Naive B cell (primary cell): Measurements from ENCODE around the gene DPP6. TPM values are rescaled to one million over a fixed set of nuclear protein-coding genes. Genes with fewer than 3 reads are reported as not detected.
"Not testable (repeated sequence)": the region's sequence is repeated elsewhere in the genome, so short reads cannot be mapped to it uniquely, and the experiment has no call there.

Experiments used
- ATAC-seq, 2 donors: fragments of 150-1000 bp; cut with Tn5 transposase; 2 replicates each; pipeline ENCODE4 v1.10.0; 2021; ENCODE audit warnings: low read depth in 2 of 2, mild to moderate bottlenecking in 2 of 2, moderate library complexity in 2 of 2
- DNase-seq: peaks from one replicate; pipeline ENCODE4 v3.0.0; 2022
- H3K27ac Mint-ChIP-seq, 6 donors: one replicate each; pipeline ENCODE4 v1.8.0; 2020 to 2022; ENCODE audit warnings: mild to moderate bottlenecking in 6 of 6, mixed read lengths in 6 of 6, moderate library complexity in 5 of 6, inconsistent platforms in 2 of 6
- H3K27me3 Mint-ChIP-seq, 3 donors: one replicate each; pipeline ENCODE4 v1.8.0; 2021 to 2022; ENCODE audit warnings: mixed read lengths in 3 of 3, mild to moderate bottlenecking in 1 of 3
- H3K36me3 Mint-ChIP-seq, 2 donors: one replicate each; pipeline ENCODE4 v1.8.0; 2020 to 2022; ENCODE audit warnings: mixed read lengths in 2 of 2, inconsistent platforms in 1 of 2, mild to moderate bottlenecking in 1 of 2
- H3K4me1 Mint-ChIP-seq, 3 donors: one replicate each; pipeline ENCODE4 v1.8.0; 2020 to 2022; ENCODE audit warnings: mixed read lengths in 3 of 3, inconsistent platforms in 1 of 3, mild to moderate bottlenecking in 1 of 3, moderate library complexity in 1 of 3
- H3K4me3 Mint-ChIP-seq, 8 donors: one replicate each; pipeline ENCODE4 v1.8.0; 2020 to 2022; ENCODE audit warnings: mild to moderate bottlenecking in 8 of 8, mixed read lengths in 8 of 8, moderate library complexity in 8 of 8, inconsistent platforms in 2 of 8
- H3K9me3 Mint-ChIP-seq, 7 donors: one replicate each; pipeline ENCODE4 v1.8.0; 2020 to 2022; ENCODE audit warnings: mixed read lengths in 7 of 7, mild to moderate bottlenecking in 5 of 7, inconsistent platforms in 2 of 7, moderate library complexity in 1 of 7
- polyA plus RNA-seq, 6 donors: library from polyadenylated mRNA; unstranded; fragments of 300-500 nt; fragmentation: Illumina TruSeq; gene quantifications; one replicate each; pipeline ENCODE4 v1.2.3, GENCODE V29; 2021; ENCODE audit warnings: low read depth in 6 of 6

The DPP6 gene
- polyA plus RNA-seq, 6 donors from 2014 or later: not detected

DNA sequence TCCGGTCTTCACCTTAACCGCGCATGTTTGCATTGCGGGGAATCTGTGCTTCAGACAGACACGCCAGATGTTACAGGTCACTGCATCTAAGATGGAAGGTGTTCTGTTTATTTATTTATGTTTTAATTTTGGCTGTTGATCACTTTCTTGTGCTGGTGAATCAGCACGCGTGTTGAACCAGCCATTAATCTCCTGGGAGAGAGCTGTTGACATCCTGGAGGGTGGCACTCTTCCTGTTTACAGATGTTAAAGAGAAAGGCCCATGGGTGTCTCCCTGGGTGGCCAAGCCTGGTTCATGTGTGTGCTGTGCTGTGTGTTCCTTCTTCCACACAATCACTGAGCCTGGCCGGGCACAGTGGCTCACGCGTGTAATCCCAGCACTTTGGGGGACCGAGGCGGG lies 595.4 kb downstream of the DPP6 start:
- ATAC-seq: no peak
- Mint-ChIP-seq H3K27ac (no peak overlapping the region), H3K4me3 (no peak overlapping the region)

DNA sequence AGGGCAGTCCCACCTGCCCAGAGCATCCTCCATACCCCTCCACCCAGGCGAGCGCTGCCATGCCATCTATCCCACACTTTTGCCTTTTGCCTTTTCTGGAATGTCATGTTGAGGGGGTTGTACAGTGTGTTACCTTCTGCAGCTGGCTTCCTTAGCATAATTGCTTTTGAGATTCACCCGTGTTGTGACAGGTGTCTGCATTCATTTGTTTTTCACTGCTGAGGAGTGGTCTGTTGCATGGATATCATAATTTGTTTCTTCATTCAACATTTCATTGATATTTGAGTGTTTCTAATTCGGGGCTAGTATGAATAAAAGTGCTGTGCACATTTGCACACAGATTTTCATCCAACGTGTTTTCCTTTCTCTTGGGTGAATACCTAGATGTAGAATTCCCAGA lies 596.8 kb downstream of the DPP6 start:
- Mint-ChIP-seq H3K4me3 (no peak overlapping the region), H3K27me3 (no peaks in the 10 kb centered on the region)

More for the DNA sequence above, 595.4 kb downstream of the DPP6 start:
- no peaks in the 10 kb centered on the region for H3K27me3 Mint-ChIP-seq
- H3K9me3 Mint-ChIP-seq: peaks cover 2 to 18% (median 12%) of the 10 kb centered on the region in 7 donors
- no peak for DNase-seq
- no peaks in the 10 kb centered on the region for H3K36me3 Mint-ChIP-seq
- no peaks in the 10 kb centered on the region for H3K4me1 Mint-ChIP-seq

DNA sequence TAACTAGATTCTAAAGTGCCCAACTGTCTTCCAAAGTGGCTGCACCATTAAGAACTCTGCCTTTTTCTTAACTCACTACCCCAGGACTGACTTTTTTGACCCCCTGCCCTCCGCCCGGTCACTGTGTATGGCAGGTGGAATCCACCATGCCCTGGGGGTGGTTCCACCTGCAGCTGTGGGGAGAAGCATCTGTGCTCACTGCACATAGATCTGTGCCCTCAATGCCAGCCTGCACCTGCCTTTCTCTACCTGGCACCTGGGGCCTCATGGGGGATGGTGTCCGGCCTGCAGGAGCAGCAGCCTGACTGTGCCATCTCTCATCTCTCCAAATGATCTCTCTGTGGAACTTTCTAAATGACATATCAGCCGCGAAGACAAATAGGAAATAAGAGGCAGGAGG lies 597.2 kb downstream of the DPP6 start:
- Mint-ChIP-seq H3K36me3 (no peaks in the 10 kb centered on the region), H3K9me3 (peaks cover 2 to 18% (median 10%) of the 10 kb centered on the region in 7 donors), H3K4me3 (peak overlapping the region in 1 of 8 donors; percentile 42), H3K27ac (no peak overlapping the region), H3K27me3 (no peaks in the 10 kb centered on the region), H3K4me1 (no peaks in the 10 kb centered on the region)
- ATAC-seq: no peak
- no peak for DNase-seq

More for the DNA sequence above, 596.8 kb downstream of the DPP6 start:
- Mint-ChIP-seq H3K36me3 (no peaks in the 10 kb centered on the region), H3K9me3 (peaks cover 2 to 19% (median 12%) of the 10 kb centered on the region in 7 donors), H3K4me1 (no peaks in the 10 kb centered on the region), H3K27ac (no peak overlapping the region)
- ATAC-seq: no peak
- DNase-seq: no peak

DNA sequence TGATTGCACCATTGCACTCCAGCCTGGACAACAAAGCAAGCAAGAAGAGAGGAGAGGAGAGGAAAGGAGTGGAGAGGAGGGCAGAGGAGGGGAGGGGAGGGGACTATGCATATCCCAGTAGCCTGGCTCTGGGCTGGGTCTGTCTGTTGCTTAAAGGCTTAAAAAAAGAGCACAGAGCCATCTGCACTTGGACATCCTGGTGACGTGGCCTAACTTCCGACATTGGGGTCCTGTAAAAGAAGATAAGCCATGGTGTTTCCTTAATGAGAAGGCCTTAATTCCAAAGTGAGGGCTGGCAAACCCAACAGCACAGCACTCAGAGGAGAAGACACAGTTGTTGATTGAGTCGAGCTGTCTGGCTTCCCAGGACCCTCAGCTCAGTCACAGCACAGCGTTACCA lies 598.1 kb downstream of the DPP6 start:
- Mint-ChIP-seq H3K4me1 (no peaks in the 10 kb centered on the region), H3K9me3 (peaks cover 2 to 16% (median 10%) of the 10 kb centered on the region in 7 donors), H3K27ac (no peak overlapping the region), H3K36me3 (no peaks in the 10 kb centered on the region), H3K4me3 (no peak overlapping the region), H3K27me3 (no peaks in the 10 kb centered on the region)
- no peak for DNase-seq
- no peak for ATAC-seq

DNA sequence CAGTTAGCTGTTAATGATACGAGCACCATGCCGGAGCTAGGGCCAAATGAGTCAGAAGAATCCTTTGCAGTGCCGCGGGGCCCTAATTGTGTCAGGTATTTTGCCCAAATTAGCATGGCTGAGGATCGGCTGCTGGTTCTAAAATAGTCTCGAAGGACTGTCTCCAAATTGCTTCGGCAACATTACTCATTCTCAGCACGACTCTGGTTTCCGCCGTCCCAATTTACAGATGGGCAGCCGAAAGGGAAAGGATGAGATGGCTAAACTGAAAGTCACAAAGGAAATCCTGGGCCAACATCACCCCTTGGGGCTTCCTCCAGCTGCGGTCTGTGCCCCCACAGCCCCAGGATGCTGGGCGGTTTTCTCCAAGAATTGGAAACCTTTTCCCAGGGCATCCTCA lies 599.3 kb downstream of the DPP6 start:
- H3K27ac Mint-ChIP-seq: no peak overlapping the region
- no peaks in the 10 kb centered on the region for H3K27me3 Mint-ChIP-seq
- H3K36me3 Mint-ChIP-seq: peaks cover 0 to 5% of the 10 kb centered on the region in 2 donors
- no peak for DNase-seq
- no peak for ATAC-seq
- H3K9me3 Mint-ChIP-seq: peaks cover 3 to 14% (median 9%) of the 10 kb centered on the region in 7 donors
- H3K4me1 Mint-ChIP-seq: no peaks in the 10 kb centered on the region
- H3K4me3 Mint-ChIP-seq: no peak overlapping the region

DNA sequence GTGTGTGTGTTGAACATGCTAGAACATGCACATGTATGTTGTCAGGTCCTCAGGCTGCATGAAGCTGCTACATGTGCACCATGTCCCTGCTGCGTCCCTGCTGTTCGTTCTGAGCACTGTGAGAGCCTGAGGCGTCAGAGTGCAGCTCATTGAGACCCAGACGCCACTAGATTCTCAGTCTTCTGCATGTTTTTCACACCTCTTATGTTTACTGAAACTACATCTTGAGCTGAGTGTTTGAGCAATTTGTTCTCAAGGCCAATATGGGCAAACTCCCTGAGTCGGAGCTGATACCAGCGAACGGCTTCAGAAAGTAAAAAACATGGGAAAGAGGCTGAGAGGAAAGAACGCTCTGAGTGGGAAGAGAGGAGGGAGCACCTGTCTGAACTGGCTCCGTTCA lies 600.4 kb downstream of the DPP6 start:
- DNase-seq: no peak
- ATAC-seq: no peak
- Mint-ChIP-seq H3K36me3 (peaks cover 0 to 8% of the 10 kb centered on the region in 2 donors), H3K4me1 (no peaks in the 10 kb centered on the region), H3K27me3 (no peaks in the 10 kb centered on the region), H3K27ac (no peak overlapping the region), H3K9me3 (peaks cover under 1 to 14% (median 7%) of the 10 kb centered on the region in 7 donors), H3K4me3 (no peak overlapping the region)

DNA sequence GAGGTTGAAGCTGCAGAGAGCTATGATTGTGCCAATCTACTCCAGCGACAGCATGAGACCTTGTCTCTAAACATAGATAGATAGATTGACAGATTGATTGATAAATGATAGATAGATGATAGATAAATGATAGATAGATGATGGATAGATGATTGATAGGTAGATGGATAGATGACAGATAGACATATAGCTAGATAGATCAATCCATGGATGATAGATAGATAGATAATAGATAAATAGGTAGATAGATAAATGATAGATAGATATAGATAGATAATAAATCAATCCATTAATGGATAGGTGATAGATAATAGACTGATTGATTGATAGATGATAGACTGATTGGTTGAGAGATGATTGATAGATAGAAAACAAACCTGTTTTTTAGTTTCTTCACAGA lies 601.1 kb downstream of the DPP6 start:
- ATAC-seq: no peak
- Mint-ChIP-seq H3K4me1 (no peaks in the 10 kb centered on the region), H3K27ac (no peak overlapping the region), H3K36me3 (peaks cover 0 to 8% of the 10 kb centered on the region in 2 donors), H3K4me3 (no peak overlapping the region), H3K27me3 (no peaks in the 10 kb centered on the region), H3K9me3 (peaks cover 1 to 16% (median 6%) of the 10 kb centered on the region in 7 donors)
- no peak for DNase-seq

DNA sequence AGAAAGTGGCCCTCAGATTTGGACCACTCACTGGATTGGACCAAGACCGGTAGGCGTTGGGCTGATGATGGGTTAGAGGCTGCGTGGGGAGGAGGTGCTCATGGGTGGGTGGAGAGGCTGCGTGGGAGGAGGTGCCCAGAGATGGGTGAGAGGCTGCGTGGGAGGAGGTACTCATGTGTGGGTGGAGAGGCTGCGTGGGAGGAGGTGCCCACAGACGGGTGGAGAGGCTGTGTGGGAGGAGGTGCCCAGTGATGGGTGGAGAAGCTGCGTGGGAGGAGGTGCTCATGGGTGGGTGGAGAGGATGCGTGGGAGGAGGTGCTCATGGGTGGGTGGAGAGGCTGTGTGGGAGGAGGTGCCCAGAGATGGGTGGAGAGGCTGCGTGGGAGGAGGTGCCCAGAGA lies 604.4 kb downstream of the DPP6 start:
- no peaks in the 10 kb centered on the region for H3K27me3 Mint-ChIP-seq
- ATAC-seq (no peak), DNase-seq (no peak)
- H3K27ac Mint-ChIP-seq: no peak overlapping the region
- peaks cover 10 to 17% (median 14%) of the 10 kb centered on the region in 7 donors for H3K9me3 Mint-ChIP-seq
- peaks cover 0 to 8% of the 10 kb centered on the region in 2 donors for H3K36me3 Mint-ChIP-seq
- no peaks in the 10 kb centered on the region for H3K4me1 Mint-ChIP-seq
- H3K4me3 Mint-ChIP-seq: peak overlapping the region in 1 of 8 donors; percentile 82

DNA sequence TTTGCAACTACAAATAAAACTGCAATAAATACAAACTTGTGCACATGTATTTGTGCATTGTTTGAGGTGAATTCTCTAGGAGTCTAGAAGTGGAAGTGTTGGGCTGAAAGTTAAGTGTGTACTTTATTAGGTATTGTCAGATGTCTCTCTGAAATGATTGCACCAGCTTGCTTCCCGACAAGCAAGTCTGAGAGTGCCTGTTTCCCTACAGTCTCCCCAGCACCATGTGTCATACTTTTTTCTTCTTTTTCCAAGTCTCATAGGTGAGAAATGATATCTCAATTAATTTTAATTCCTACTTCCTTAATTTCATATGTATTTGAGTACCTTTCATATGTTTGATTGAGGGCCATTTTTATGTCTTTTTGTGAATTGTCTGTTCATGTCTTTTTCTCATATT lies 614.6 kb downstream of the DPP6 start:
- ATAC-seq: no peak
- Mint-ChIP-seq H3K27ac (no peak overlapping the region), H3K27me3 (no peaks in the 10 kb centered on the region), H3K4me1 (no peaks in the 10 kb centered on the region), H3K4me3 (no peak overlapping the region), H3K36me3 (no peaks in the 10 kb centered on the region), H3K9me3 (peaks cover 4 to 35% (median 11%) of the 10 kb centered on the region in 7 donors)
- DNase-seq: no peak

DNA sequence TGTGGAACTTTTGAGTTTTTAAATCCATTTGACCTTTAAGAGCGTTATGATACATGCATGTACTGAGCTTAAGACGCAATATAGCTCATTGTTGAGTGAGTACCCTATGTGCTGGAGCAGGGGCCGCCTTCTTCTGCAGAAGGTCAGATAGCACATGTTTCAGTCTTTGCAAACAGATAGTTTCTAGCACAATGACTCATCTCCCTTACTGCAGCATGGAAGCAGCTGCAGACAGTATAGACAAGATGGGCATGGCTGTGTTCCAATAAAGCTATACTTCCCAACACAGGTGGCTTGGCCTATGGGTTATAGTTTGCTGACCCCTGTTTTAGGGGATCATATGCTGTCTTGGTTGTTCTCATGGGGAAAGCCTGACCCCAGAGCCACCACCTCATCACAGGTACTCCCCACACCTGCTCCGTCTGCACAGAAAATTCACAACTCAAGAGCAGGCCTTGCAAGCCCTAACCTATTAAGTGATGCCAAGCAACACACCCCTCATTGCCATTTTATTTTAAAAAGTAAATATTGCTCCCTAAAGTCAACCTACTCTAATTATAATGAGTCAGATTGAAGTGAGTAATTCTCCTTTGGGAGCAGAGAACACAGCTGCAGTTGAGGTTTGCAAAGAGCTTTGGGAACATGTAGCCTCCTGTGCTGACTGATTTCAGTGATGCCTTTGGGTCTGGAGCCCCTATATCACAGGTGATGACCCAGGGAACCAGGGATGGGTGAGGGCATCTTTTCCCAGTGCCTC lies 620.6 kb downstream of the DPP6 start:
- no peak for DNase-seq
- Mint-ChIP-seq H3K4me1 (no peaks in the 10 kb centered on the region), H3K27me3 (peaks cover 0 to 3% (median 0%) of the 10 kb centered on the region in 3 donors), H3K27ac (no peak overlapping the region), H3K4me3 (no peak overlapping the region), H3K9me3 (peaks cover 0 to 11% (median 7%) of the 10 kb centered on the region in 7 donors), H3K36me3 (no peaks in the 10 kb centered on the region)
- ATAC-seq: no peak

DNA sequence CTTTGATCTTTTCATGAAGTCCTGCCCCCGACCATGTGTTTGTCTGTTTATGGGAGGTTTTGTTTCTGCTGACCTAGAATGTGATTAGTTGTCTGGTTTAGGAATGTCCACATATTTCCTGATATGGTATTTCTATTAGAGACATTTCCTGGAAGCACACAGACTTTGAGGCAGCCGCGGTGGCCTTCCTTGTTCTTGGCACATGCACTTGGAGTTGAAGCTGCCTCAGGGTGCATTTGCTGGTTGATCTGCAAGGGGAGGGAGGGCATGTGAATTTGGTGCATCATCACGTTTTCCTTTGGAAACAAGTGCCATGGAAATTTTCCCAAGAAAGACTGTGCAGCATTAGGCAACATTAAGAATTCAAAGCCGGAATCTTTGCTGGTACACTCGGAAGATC lies 622.0 kb downstream of the DPP6 start:
- no peaks in the 10 kb centered on the region for H3K4me1 Mint-ChIP-seq
- H3K9me3 Mint-ChIP-seq: peaks cover 0 to 10% (median 8%) of the 10 kb centered on the region in 7 donors
- no peak overlapping the region for H3K27ac Mint-ChIP-seq
- H3K4me3 Mint-ChIP-seq: peak overlapping the region in 1 of 8 donors; percentile 18
- peaks cover 0 to 3% (median 0%) of the 10 kb centered on the region in 3 donors for H3K27me3 Mint-ChIP-seq
- DNase-seq (no peak), ATAC-seq (no peak)
- no peaks in the 10 kb centered on the region for H3K36me3 Mint-ChIP-seq

DNA sequence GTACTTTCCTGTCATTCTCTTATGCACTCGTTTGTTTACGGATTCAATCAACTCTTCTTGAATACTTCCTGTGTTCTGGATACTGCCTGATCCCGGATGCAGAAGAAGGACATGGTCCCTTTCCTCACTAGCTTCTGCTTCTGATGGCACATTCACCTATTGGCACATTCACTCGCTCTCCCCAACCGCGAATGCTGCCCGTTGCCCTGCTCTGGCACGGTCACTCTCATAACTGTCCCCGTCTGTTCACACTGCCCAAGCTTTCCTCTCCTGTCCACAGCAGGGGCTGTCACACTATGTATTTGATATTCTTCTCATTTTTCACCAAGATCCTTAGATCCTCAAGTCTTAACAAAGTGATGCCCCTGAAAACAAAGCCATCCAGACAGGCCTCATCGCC lies 623.4 kb downstream of the DPP6 start:
- Mint-ChIP-seq H3K9me3 (peaks cover 0 to 10% (median 8%) of the 10 kb centered on the region in 7 donors), H3K4me3 (no peak overlapping the region), H3K4me1 (no peaks in the 10 kb centered on the region), H3K36me3 (no peaks in the 10 kb centered on the region), H3K27me3 (peaks cover 0 to 3% (median 0%) of the 10 kb centered on the region in 3 donors), H3K27ac (no peak overlapping the region)
- ATAC-seq (no peak), DNase-seq (no peak)

DNA sequence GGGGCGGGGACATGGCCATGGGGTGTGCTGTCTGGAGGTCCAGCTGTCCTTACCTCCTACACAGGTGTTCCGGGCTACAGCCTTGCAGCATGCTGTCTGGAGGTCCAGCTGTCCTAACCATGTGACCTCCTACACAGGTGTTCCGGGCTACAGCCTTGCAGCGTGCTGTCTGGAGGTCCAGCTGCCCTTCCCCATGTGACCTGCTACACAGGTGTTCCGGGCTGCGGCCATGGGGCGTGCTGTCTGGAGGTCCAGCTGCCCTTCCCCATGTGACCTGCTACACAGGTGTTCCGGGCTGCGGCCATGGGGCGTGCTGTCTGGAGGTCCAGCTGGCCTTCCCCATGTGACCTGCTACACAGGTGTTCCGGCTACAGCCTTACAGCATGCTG lies 623.8 kb downstream of the DPP6 start:
- H3K27ac Mint-ChIP-seq, H3K4me1 Mint-ChIP-seq, DNase-seq, H3K36me3 Mint-ChIP-seq, ATAC-seq, H3K4me3 Mint-ChIP-seq, H3K27me3 Mint-ChIP-seq: not testable (repeated sequence)
- peaks cover 0 to 10% (median 8%) of the 10 kb centered on the region in 7 donors for H3K9me3 Mint-ChIP-seq

DNA sequence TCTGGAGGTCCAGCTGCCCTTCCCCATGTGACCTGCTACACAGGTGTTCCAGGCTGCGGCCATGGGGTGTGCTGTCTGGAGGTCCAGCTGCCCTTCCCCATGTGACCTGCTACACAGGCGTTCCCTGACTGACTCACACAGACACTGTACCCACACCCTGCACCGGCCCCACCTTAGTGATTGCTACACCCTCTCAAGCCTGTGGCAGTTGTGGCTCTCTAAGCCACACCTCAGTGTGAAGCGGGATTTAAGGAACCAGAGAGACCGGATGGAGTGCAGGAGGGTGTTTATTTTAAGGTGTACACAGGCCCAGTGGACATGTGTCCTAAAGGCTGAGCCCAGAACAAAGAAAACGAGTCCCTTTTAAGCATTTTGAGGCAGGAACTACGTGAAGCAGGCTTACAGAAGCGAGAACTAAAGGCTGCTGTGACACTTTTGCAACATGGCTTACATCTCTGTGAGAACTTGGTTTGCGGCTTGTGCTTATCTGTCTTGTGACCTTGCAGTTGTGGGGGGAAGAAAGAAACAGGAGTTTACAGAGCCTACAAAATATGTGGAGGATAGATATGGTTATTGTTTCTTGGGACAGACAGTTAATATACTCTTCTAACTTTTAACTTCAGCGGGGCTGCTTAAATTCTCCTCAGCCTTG lies 624.4 kb downstream of the DPP6 start:
- ATAC-seq: no peak
- H3K4me1 Mint-ChIP-seq: no peaks in the 10 kb centered on the region
- H3K27ac Mint-ChIP-seq: no peak overlapping the region
- H3K4me3 Mint-ChIP-seq: peak overlapping the region in 1 of 8 donors; percentile 37
- no peaks in the 10 kb centered on the region for H3K36me3 Mint-ChIP-seq
- DNase-seq: no peak
- peaks cover 0 to 3% (median 0%) of the 10 kb centered on the region in 3 donors for H3K27me3 Mint-ChIP-seq
- peaks cover 0 to 10% (median 8%) of the 10 kb centered on the region in 7 donors for H3K9me3 Mint-ChIP-seq
